ENCODE measurements around the gene PLEKHA4.

DNA sequence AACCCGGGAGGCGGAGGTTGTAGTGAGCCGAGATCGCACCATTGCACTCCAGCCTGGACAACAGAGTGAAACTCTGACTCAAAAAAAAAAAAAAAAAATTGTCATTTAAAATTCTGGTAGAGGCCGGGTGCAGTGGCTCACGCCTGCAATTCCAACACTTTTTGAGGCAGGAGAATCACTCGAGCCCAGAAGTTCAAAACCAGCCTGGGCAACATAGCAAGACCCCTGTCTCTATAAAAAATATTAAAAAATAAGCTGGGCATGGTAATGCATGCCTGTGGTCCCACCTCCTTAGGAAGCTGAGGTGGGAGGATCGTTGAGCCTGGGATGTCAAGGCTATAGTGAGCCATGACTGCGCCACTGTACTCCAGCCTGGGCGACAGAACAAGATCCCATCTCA lies 37.9 kb upstream of the PLEKHA4 start:
- TF ChIP-seq, protein P1, sequence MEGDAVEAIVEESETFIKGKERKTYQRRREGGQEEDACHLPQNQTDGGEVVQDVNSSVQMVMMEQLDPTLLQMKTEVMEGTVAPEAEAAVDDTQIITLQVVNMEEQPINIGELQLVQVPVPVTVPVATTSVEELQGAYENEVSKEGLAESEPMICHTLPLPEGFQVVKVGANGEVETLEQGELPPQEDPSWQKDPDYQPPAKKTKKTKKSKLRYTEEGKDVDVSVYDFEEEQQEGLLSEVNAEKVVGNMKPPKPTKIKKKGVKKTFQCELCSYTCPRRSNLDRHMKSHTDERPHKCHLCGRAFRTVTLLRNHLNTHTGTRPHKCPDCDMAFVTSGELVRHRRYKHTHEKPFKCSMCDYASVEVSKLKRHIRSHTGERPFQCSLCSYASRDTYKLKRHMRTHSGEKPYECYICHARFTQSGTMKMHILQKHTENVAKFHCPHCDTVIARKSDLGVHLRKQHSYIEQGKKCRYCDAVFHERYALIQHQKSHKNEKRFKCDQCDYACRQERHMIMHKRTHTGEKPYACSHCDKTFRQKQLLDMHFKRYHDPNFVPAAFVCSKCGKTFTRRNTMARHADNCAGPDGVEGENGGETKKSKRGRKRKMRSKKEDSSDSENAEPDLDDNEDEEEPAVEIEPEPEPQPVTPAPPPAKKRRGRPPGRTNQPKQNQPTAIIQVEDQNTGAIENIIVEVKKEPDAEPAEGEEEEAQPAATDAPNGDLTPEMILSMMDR (IDR thresholded peaks at IDR 0.05) = no peak
- TF ChIP-seq POLR2AphosphoS5 (IDR thresholded peaks at IDR 0.05; ENCODE audit: low read depth, low read length) (no peak), SIN3A (IDR thresholded peaks at IDR 0.05; ENCODE audit: borderline replicate concordance, insufficient read depth, low read depth, low read length) (no peak), TCF7L2 (IDR thresholded peaks at IDR 0.05; ENCODE audit: low read depth, low read length) (no peak)
- TF ChIP-seq, protein P2, sequence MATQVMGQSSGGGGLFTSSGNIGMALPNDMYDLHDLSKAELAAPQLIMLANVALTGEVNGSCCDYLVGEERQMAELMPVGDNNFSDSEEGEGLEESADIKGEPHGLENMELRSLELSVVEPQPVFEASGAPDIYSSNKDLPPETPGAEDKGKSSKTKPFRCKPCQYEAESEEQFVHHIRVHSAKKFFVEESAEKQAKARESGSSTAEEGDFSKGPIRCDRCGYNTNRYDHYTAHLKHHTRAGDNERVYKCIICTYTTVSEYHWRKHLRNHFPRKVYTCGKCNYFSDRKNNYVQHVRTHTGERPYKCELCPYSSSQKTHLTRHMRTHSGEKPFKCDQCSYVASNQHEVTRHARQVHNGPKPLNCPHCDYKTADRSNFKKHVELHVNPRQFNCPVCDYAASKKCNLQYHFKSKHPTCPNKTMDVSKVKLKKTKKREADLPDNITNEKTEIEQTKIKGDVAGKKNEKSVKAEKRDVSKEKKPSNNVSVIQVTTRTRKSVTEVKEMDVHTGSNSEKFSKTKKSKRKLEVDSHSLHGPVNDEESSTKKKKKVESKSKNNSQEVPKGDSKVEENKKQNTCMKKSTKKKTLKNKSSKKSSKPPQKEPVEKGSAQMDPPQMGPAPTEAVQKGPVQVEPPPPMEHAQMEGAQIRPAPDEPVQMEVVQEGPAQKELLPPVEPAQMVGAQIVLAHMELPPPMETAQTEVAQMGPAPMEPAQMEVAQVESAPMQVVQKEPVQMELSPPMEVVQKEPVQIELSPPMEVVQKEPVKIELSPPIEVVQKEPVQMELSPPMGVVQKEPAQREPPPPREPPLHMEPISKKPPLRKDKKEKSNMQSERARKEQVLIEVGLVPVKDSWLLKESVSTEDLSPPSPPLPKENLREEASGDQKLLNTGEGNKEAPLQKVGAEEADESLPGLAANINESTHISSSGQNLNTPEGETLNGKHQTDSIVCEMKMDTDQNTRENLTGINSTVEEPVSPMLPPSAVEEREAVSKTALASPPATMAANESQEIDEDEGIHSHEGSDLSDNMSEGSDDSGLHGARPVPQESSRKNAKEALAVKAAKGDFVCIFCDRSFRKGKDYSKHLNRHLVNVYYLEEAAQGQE (IDR thresholded peaks at IDR 0.05; ENCODE audit: insufficient read depth in 1 of 2, low read depth in 2 of 2, low read length in 1 of 2) = no peak
